ENCODE measurements around the gene TMEM135.
"Not testable (repeated sequence)": the region's sequence is repeated elsewhere in the genome, so short reads cannot be mapped to it uniquely, and the experiment has no call there.

The TMEM135 gene

GRCh38 chr11:87076874-87077429 is 39.2 kb downstream of the TMEM135 start:
- no peak for DNase-seq (ENCODE audit: low read depth in 3 of 3)

GRCh38 chr11:87081358-87081757 is 43.6 kb downstream of the TMEM135 start:
- no peak for DNase-seq (ENCODE audit: low read depth in 3 of 3)

- DNase-seq (ENCODE audit: low read depth in 3 of 3): no peak
Measured at GRCh38 chr11:87082590-87082989, 44.9 kb downstream of the TMEM135 start.

GRCh38 chr11:87083029-87083428 is 45.3 kb downstream of the TMEM135 start:
- no peak for DNase-seq (ENCODE audit: low read depth in 3 of 3)

GRCh38 chr11:87092159-87092558 is 54.4 kb downstream of the TMEM135 start:
- DNase-seq (ENCODE audit: low read depth in 3 of 3): no peak

- DNase-seq (ENCODE audit: low read depth in 3 of 3): no peak
Measured at GRCh38 chr11:87092567-87092966, 54.8 kb downstream of the TMEM135 start.

- DNase-seq (ENCODE audit: low read depth in 3 of 3): no peak
Measured at GRCh38 chr11:87097582-87097981, 59.8 kb downstream of the TMEM135 start.

GRCh38 chr11:87101956-87102580 is 64.3 kb downstream of the TMEM135 start:
- DNase-seq (ENCODE audit: low read depth in 3 of 3): no peak

- not testable (repeated sequence) for DNase-seq (ENCODE audit: low read depth in 3 of 3)
Measured at GRCh38 chr11:87105826-87106225, 68.1 kb downstream of the TMEM135 start.

- not testable (repeated sequence) for DNase-seq (ENCODE audit: low read depth in 3 of 3)
Measured at GRCh38 chr11:87107379-87107778, 69.6 kb downstream of the TMEM135 start.

GRCh38 chr11:87110443-87111131 is 72.9 kb downstream of the TMEM135 start:
- no peak for DNase-seq (ENCODE audit: low read depth in 3 of 3)

- no peak for DNase-seq (ENCODE audit: low read depth in 3 of 3)
Measured at GRCh38 chr11:87114093-87114492, 76.4 kb downstream of the TMEM135 start.

GRCh38 chr11:87116185-87116584 is 78.5 kb downstream of the TMEM135 start:
- DNase-seq (ENCODE audit: low read depth in 3 of 3): no peak

- DNase-seq (ENCODE audit: low read depth in 3 of 3): no peak
Measured at GRCh38 chr11:87120937-87121336, 83.2 kb downstream of the TMEM135 start.

GRCh38 chr11:87122852-87123251 is 85.1 kb downstream of the TMEM135 start:
- no peak for DNase-seq (ENCODE audit: low read depth in 3 of 3)

- DNase-seq (ENCODE audit: low read depth in 3 of 3): no peak
Measured at GRCh38 chr11:87125257-87125656, 87.5 kb downstream of the TMEM135 start.

GRCh38 chr11:87127101-87127500 is 89.4 kb downstream of the TMEM135 start:
- DNase-seq (ENCODE audit: low read depth in 3 of 3): no peak

- no peak for DNase-seq (ENCODE audit: low read depth in 3 of 3)
Measured at GRCh38 chr11:87128372-87128771, 90.6 kb downstream of the TMEM135 start.

- no peak for DNase-seq (ENCODE audit: low read depth in 3 of 3)
Measured at GRCh38 chr11:87134524-87135106, 96.9 kb downstream of the TMEM135 start.

- DNase-seq (ENCODE audit: low read depth in 3 of 3): no peak
Measured at GRCh38 chr11:87136236-87136635, 98.5 kb downstream of the TMEM135 start.

- DNase-seq (ENCODE audit: low read depth in 3 of 3): no peak
Measured at GRCh38 chr11:87137711-87138110, 100.0 kb downstream of the TMEM135 start.

GRCh38 chr11:87139475-87139874 is 101.7 kb downstream of the TMEM135 start:
- DNase-seq (ENCODE audit: low read depth in 3 of 3): no peak

- DNase-seq (ENCODE audit: low read depth in 3 of 3): no peak
Measured at GRCh38 chr11:87141322-87141721, 103.6 kb downstream of the TMEM135 start.

All from stimulated activated CD4-positive, alpha-beta T cell treated with anti-CD3 and anti-CD28 coated beads, TNF-alpha, amount 100 ng/mL, for 4 hours (primary cell).